K562 (cell line): ENCODE results near the gene HOXB7. TPM values are rescaled to one million over a fixed set of nuclear protein-coding genes. Genes with fewer than 3 reads are reported as not detected.
A peak's percentile ranks its signal among the peaks of the same experiment; 100 is the strongest.

Source experiments
- CBX1 ChIP-seq: sonication (generic); IDR thresholded peaks from 2 replicates; pipeline ENCODE4 v1.6.1; 2016; ENCODE audit warnings: antibody characterized with exemption, low read depth, mild to moderate bottlenecking
- CHD7 ChIP-seq: fragments of 200-600 bp; sonication (generic); IDR thresholded peaks from one replicate; pipeline ENCODE4 v1.6.1; 2012; ENCODE audit warnings: mild to moderate bottlenecking, low read depth, low read length, inconsistent platforms
- E2F4 ChIP-seq: sonication (generic); formaldehyde crosslinking; IDR thresholded peaks from 2 replicates; pipeline ENCODE4 v1.8.0; 2022; ENCODE audit warnings: mild to moderate bottlenecking, low read depth, missing genetic modification reagents
- EWSR1 ChIP-seq: fragments of 450-650 bp; IDR thresholded peaks from 2 replicates; pipeline ENCODE4 v1.6.1; 2018; ENCODE audit warnings: borderline replicate concordance, mild to moderate bottlenecking, low read depth, moderate library complexity; ENCODE audit not compliant: partially characterized antibody
- MAFF ChIP-seq: IDR thresholded peaks from 2 replicates; pipeline ENCODE4 v1.6.1; 2012; ENCODE audit warnings: low read length, improper control_type of control experiment
- TAF9B ChIP-seq: fragments of 450-650 bp; IDR thresholded peaks from 2 replicates; pipeline ENCODE4 v1.6.1; 2018; ENCODE audit warnings: mild to moderate bottlenecking; ENCODE audit not compliant: partially characterized antibody
- polyA plus RNA-seq, 8 experiments: library from polyadenylated mRNA; depleted of rRNA in 4 of 8; stranded (reverse) in 5 of 8; unstranded in 3 of 8; fragments of >200 nt; fragmentation: Nextera tagmentation in 2 of 8; fragmentation: Illumina TruSeq in 1 of 8; extraction: Ambion mirVana in 2 of 8; extraction: Trizol in 1 of 8; gene quantifications; 2 replicates each; pipeline versions ENCODE4 v1.2.1 to v1.2.3, GENCODE V29; 2011 to 2014; ENCODE audit warnings: inconsistent platforms in 1 of 8, missing spikeins in 1 of 8
- total RNA-seq, 7 experiments: library from RNA; depleted of rRNA in 6 of 7; stranded (reverse); fragments of >200 nt in 6 of 7; fragmentation: Illumina TruSeq in 2 of 7; extraction: Trizol in 2 of 7; gene quantifications; 2 replicates each; pipeline versions ENCODE4 v1.2.1 to v1.2.3, GENCODE V29; 2011 to 2021; ENCODE audit warnings: low replicate concordance in 1 of 7
- TF ChIP-seq, protein P1 (sequence below), 2 experiments: fragments of 250-450 bp in 1 of 2; fragments of 450-650 bp in 1 of 2; sonication (Bioruptor Pico) in 1 of 2; IDR thresholded peaks; 2 replicates each; pipeline versions ENCODE4 v1.6.1 to v1.8.0; 2016 to 2021; ENCODE audit warnings: mild to moderate bottlenecking in 2 of 2, moderate library complexity in 2 of 2, missing compliant biosample characterization in 1 of 2, missing genetic modification characterization in 1 of 2

HOXB7 gene
- total and polyA plus RNA-seq, 9 of the 15 experiments (the other 6 are each of a cell fraction or from before 2014, with no cell fraction given), result 5.5 to 16.7 (median 8.3) TPM

GRCh38 chr17:48647963-48648245, 37.1 kb upstream of the HOXB7 start (continued):
- no peak for TF ChIP-seq E2F4 (CRISPR knock-in tag)
- TF ChIP-seq TAF9B, result no peak
- TF ChIP-seq, protein P1, sequence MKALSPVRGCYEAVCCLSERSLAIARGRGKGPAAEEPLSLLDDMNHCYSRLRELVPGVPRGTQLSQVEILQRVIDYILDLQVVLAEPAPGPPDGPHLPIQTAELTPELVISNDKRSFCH (CRISPR knock-in tag; IDR thresholded peaks at IDR 0.05), result no peak
- TF ChIP-seq, protein P1 (tag; IDR thresholded peaks at IDR 0.05), result 0 out of 2 replicates have a peak, but pooled peaks have one; percentile 22
- TF ChIP-seq CBX1, result peak; percentile 66; the same call in 1 of the 2 replicates
- TF ChIP-seq CHD7, result no peak
- TF ChIP-seq EWSR1, result no peak
- no peak for TF ChIP-seq MAFF
